ENCODE measurements around the gene CADPS2. TPM values are rescaled to one million over a fixed set of nuclear protein-coding genes. Genes with fewer than 3 reads are reported as not detected.

Gene CADPS2
- total and polyA plus RNA-seq, 5 donors from 2014 or later = 0.07 TPM; not detected in 4

DNA sequence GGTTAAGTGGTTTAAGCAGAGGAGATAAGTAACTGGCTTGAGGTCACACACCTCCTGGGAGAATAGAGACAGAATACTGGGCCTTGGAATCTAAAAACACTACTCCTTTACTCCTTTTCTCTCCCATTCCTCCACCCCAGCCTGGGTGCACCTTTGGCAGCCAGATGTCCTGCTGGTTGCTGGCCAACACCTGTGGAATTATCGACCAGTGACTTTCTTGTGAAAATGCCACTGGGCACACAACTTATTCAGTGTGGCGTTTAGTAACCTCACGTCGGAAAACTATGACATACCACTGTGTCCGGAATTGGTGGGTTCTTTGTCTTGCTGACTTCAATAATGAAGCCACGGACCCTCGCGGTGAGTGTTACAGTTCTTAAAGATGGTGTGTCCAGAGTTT is 213.7 kb downstream of the CADPS2 start:
- peaks cover 0 to 21% (median 7%) of the 10 kb centered on the region in 7 donors for H3K9me3 Mint-ChIP-seq
- Histone ChIP-seq H3K9me3 (ENCODE audit: control insufficient read depth in 2 of 2, low read length in 2 of 2) (peaks cover 0 to 2% of the 10 kb centered on the region in 2 experiments), H3K36me3 (ENCODE audit: control insufficient read depth, insufficient read depth, low read length) (no peaks in the 10 kb centered on the region), H3K27ac (ENCODE audit: insufficient read depth, low read length, poor library complexity, severe bottlenecking) (no peak overlapping the region), H3K4me1 (ENCODE audit: control insufficient read depth, insufficient read depth, low read length, poor library complexity, severe bottlenecking) (no peaks in the 10 kb centered on the region), H3K27me3 (ENCODE audit: control insufficient read depth, insufficient read depth, low read length) (no peaks in the 10 kb centered on the region), H3K4me3 (ENCODE audit: low read depth, low read length) (no peak overlapping the region)
- no peaks in the 10 kb centered on the region for H3K4me1 Mint-ChIP-seq
- H3K27me3 Mint-ChIP-seq = no peaks in the 10 kb centered on the region
- H3K36me3 Mint-ChIP-seq = no peaks in the 10 kb centered on the region
- H3K27ac Mint-ChIP-seq = no peak overlapping the region
- no peak overlapping the region for H3K4me3 Mint-ChIP-seq
- ATAC-seq (ENCODE audit: low read depth in 2 of 2) (no peak), DNase-seq (no peak)

DNA sequence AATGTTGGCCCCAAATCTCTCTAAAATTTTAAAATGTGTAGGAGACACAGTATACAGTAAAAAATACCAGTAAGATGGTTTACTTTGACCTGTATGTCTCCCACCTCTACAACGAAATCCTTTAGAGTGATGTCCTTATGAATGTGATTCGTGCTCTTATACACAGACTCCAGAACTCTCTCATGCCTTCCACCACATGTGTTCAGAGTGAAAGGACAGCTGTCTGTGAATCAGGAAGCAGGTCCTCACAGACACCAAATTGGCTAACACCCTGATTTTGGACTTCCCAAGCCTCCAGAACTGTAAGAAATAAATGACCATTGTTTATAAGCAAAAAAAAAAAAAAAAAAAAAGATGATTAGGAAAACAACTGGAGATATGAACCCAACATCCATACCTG is 222.5 kb downstream of the CADPS2 start:
- Histone ChIP-seq H3K27me3 (ENCODE audit: control insufficient read depth, insufficient read depth, low read length) (no peaks in the 10 kb centered on the region), H3K9me3 (ENCODE audit: control insufficient read depth in 2 of 2, low read length in 2 of 2) (peaks cover 0 to 2% of the 10 kb centered on the region in 2 experiments), H3K36me3 (ENCODE audit: control insufficient read depth, insufficient read depth, low read length) (no peaks in the 10 kb centered on the region), H3K27ac (ENCODE audit: insufficient read depth, low read length, poor library complexity, severe bottlenecking) (no peak overlapping the region), H3K4me1 (ENCODE audit: control insufficient read depth, insufficient read depth, low read length, poor library complexity, severe bottlenecking) (no peaks in the 10 kb centered on the region), H3K4me3 (ENCODE audit: low read depth, low read length) (no peak overlapping the region)
- ATAC-seq (ENCODE audit: low read depth in 2 of 2) = no peak
- H3K27ac Mint-ChIP-seq = no peak overlapping the region
- H3K4me3 Mint-ChIP-seq = no peak overlapping the region
- DNase-seq = no peak
- no peaks in the 10 kb centered on the region for H3K36me3 Mint-ChIP-seq
- no peaks in the 10 kb centered on the region for H3K4me1 Mint-ChIP-seq
- peaks cover 0 to 6% (median 2%) of the 10 kb centered on the region in 7 donors for H3K9me3 Mint-ChIP-seq
- H3K27me3 Mint-ChIP-seq = no peaks in the 10 kb centered on the region

DNA sequence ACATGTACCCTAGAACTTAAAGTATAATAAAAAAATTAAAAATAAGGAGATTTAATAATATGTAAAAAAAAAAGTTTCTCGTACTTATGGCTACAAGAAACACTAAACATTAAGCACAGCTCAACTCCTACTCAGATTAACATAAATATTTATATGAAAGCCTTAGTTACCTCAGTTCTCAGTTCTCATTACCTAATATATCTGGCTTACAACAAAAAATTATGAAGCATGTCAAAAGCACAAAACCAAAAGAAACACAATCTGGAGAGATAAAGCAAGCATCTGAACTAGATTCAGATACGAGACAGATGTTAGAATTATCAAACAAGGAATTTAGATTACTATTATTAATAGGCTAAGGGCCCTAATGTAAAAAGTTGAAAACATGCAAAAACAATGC is 227.4 kb downstream of the CADPS2 start:
- Mint-ChIP-seq H3K36me3 (no peaks in the 10 kb centered on the region), H3K27me3 (no peaks in the 10 kb centered on the region), H3K4me3 (no peak overlapping the region), H3K9me3 (peaks cover 0 to 7% (median 3%) of the 10 kb centered on the region in 7 donors), H3K27ac (no peak overlapping the region), H3K4me1 (no peaks in the 10 kb centered on the region)
- Histone ChIP-seq H3K27ac (ENCODE audit: insufficient read depth, low read length, poor library complexity, severe bottlenecking) (no peak overlapping the region), H3K27me3 (ENCODE audit: control insufficient read depth, insufficient read depth, low read length) (no peaks in the 10 kb centered on the region), H3K4me3 (ENCODE audit: low read depth, low read length) (no peak overlapping the region), H3K9me3 (ENCODE audit: control insufficient read depth in 2 of 2, low read length in 2 of 2) (peaks cover 0 to 2% of the 10 kb centered on the region in 2 experiments), H3K36me3 (ENCODE audit: control insufficient read depth, insufficient read depth, low read length) (no peaks in the 10 kb centered on the region), H3K4me1 (ENCODE audit: control insufficient read depth, insufficient read depth, low read length, poor library complexity, severe bottlenecking) (no peaks in the 10 kb centered on the region)
- DNase-seq (no peak), ATAC-seq (ENCODE audit: low read depth in 2 of 2) (no peak)

DNA sequence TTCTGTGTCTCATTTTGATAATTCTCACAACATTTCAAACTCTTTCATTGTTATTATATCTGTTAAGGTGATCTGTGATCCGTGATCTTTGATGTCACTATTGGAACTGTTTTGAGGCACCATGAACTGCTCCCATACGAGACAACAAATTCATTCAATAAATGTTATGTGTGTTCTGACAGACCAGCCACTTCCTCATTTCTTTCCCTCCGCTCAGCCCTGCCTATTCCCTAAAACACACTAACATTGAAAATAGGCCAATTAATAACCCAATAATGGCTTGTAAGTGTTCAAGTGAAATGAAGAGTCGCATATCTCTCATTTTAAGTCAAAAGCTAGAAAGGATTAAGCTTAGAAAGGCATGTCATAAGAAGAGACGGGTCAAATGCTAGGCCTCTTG is 232.6 kb downstream of the CADPS2 start:
- H3K4me1 Mint-ChIP-seq = no peaks in the 10 kb centered on the region
- ATAC-seq (ENCODE audit: low read depth in 2 of 2) (no peak), DNase-seq (no peak)
- no peaks in the 10 kb centered on the region for H3K27me3 ChIP-seq (ENCODE audit: control insufficient read depth, insufficient read depth, low read length)
- H3K4me3 Mint-ChIP-seq = no peak overlapping the region
- peaks cover 0 to 11% (median 4%) of the 10 kb centered on the region in 7 donors for H3K9me3 Mint-ChIP-seq
- no peaks in the 10 kb centered on the region for H3K27me3 Mint-ChIP-seq
- no peaks in the 10 kb centered on the region for H3K36me3 Mint-ChIP-seq
- H3K9me3 ChIP-seq (ENCODE audit: control insufficient read depth in 2 of 2, low read length in 2 of 2) = no peaks in the 10 kb centered on the region
- H3K36me3 ChIP-seq (ENCODE audit: control insufficient read depth, insufficient read depth, low read length) = no peaks in the 10 kb centered on the region
- no peak overlapping the region for H3K27ac Mint-ChIP-seq
- no peak overlapping the region for H3K4me3 ChIP-seq (ENCODE audit: low read depth, low read length)
- no peaks in the 10 kb centered on the region for H3K4me1 ChIP-seq (ENCODE audit: control insufficient read depth, insufficient read depth, low read length, poor library complexity, severe bottlenecking)
- H3K27ac ChIP-seq (ENCODE audit: insufficient read depth, low read length, poor library complexity, severe bottlenecking) = no peak overlapping the region

DNA sequence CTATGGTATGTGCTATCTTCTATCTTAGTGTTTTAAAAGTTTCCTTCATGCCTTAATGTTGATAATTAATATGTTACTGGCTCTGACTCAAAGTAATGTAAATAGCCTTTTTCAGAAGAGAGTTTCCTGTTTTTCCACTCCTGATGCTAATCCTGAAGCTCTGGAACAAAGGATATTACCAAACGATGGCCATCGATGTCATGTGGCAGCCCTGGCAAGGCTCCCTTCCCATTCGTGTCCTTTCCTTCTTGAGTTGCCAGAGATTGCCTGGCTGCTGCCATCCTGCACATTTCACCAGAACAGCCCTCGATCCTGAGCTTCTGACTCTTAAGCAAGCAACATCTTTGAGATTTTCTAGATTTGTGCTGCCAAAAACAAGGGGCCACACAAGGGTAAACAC is 233.4 kb downstream of the CADPS2 start:
- Histone ChIP-seq H3K27me3 (ENCODE audit: control insufficient read depth, insufficient read depth, low read length) (no peaks in the 10 kb centered on the region), H3K36me3 (ENCODE audit: control insufficient read depth, insufficient read depth, low read length) (no peaks in the 10 kb centered on the region), H3K27ac (ENCODE audit: insufficient read depth, low read length, poor library complexity, severe bottlenecking) (no peak overlapping the region), H3K4me3 (ENCODE audit: low read depth, low read length) (no peak overlapping the region), H3K9me3 (ENCODE audit: control insufficient read depth in 2 of 2, low read length in 2 of 2) (no peaks in the 10 kb centered on the region), H3K4me1 (ENCODE audit: control insufficient read depth, insufficient read depth, low read length, poor library complexity, severe bottlenecking) (no peaks in the 10 kb centered on the region)
- no peak overlapping the region for H3K4me3 Mint-ChIP-seq
- no peaks in the 10 kb centered on the region for H3K36me3 Mint-ChIP-seq
- H3K27me3 Mint-ChIP-seq = no peaks in the 10 kb centered on the region
- peaks cover 0 to 11% (median 4%) of the 10 kb centered on the region in 7 donors for H3K9me3 Mint-ChIP-seq
- peak overlapping the region in 1 of 3 donors; percentile 17 for H3K27ac Mint-ChIP-seq
- no peaks in the 10 kb centered on the region for H3K4me1 Mint-ChIP-seq
- DNase-seq (no peak), ATAC-seq (ENCODE audit: low read depth in 2 of 2) (no peak)

GRCh38 chr7:122651451-122651850 is 234.8 kb downstream of the CADPS2 start:
- no peaks in the 10 kb centered on the region for H3K36me3 ChIP-seq (ENCODE audit: control insufficient read depth, insufficient read depth, low read length)
- H3K4me1 Mint-ChIP-seq = no peaks in the 10 kb centered on the region

DNA sequence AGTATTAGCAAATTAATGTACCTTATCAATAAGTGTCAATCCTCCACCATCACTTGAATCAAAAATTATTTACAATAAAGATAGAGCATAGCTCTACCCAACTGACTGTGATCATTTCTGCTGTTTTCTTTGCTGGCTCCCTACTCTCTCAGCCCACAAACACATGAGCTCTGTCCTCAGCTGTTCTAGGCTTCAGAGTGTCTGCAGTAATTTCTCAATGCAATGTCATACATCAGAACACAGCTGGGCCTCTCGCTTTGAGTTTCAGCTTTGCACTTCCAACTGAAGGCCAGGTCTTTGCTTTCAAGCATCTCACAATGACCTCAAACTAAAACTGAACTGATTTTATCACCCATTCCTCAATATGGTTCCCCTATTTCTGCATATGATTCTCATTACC is 243.0 kb downstream of the CADPS2 start:
- H3K27ac Mint-ChIP-seq = no peak overlapping the region
- no peaks in the 10 kb centered on the region for H3K4me1 Mint-ChIP-seq
- peaks cover 0 to 17% (median 10%) of the 10 kb centered on the region in 7 donors for H3K9me3 Mint-ChIP-seq
- no peaks in the 10 kb centered on the region for H3K27me3 Mint-ChIP-seq
- H3K4me3 Mint-ChIP-seq = no peak overlapping the region
- Histone ChIP-seq H3K4me1 (ENCODE audit: control insufficient read depth, insufficient read depth, low read length, poor library complexity, severe bottlenecking) (no peaks in the 10 kb centered on the region), H3K27me3 (ENCODE audit: control insufficient read depth, insufficient read depth, low read length) (no peaks in the 10 kb centered on the region), H3K27ac (ENCODE audit: insufficient read depth, low read length, poor library complexity, severe bottlenecking) (no peak overlapping the region), H3K4me3 (ENCODE audit: low read depth, low read length) (no peak overlapping the region), H3K9me3 (ENCODE audit: control insufficient read depth in 2 of 2, low read length in 2 of 2) (no peaks in the 10 kb centered on the region), H3K36me3 (ENCODE audit: control insufficient read depth, insufficient read depth, low read length) (no peaks in the 10 kb centered on the region)
- DNase-seq (no peak), ATAC-seq (ENCODE audit: low read depth in 2 of 2) (no peak)
- H3K36me3 Mint-ChIP-seq = no peaks in the 10 kb centered on the region

More at GRCh38 chr7:122651451-122651850, 234.8 kb downstream of the CADPS2 start:
- Histone ChIP-seq H3K4me1 (ENCODE audit: control insufficient read depth, insufficient read depth, low read length, poor library complexity, severe bottlenecking) (no peaks in the 10 kb centered on the region), H3K27me3 (ENCODE audit: control insufficient read depth, insufficient read depth, low read length) (no peaks in the 10 kb centered on the region), H3K9me3 (ENCODE audit: control insufficient read depth in 2 of 2, low read length in 2 of 2) (no peaks in the 10 kb centered on the region), H3K4me3 (ENCODE audit: low read depth, low read length) (no peak overlapping the region), H3K27ac (ENCODE audit: insufficient read depth, low read length, poor library complexity, severe bottlenecking) (no peak overlapping the region)
- no peak for ATAC-seq (ENCODE audit: low read depth in 2 of 2)
- Mint-ChIP-seq H3K36me3 (no peaks in the 10 kb centered on the region), H3K4me3 (peak overlapping the region in 1 of 4 donors; percentile 48), H3K27ac (no peak overlapping the region), H3K9me3 (peaks cover 0 to 12% (median 7%) of the 10 kb centered on the region in 7 donors), H3K27me3 (no peaks in the 10 kb centered on the region)
- DNase-seq = no peak

DNA sequence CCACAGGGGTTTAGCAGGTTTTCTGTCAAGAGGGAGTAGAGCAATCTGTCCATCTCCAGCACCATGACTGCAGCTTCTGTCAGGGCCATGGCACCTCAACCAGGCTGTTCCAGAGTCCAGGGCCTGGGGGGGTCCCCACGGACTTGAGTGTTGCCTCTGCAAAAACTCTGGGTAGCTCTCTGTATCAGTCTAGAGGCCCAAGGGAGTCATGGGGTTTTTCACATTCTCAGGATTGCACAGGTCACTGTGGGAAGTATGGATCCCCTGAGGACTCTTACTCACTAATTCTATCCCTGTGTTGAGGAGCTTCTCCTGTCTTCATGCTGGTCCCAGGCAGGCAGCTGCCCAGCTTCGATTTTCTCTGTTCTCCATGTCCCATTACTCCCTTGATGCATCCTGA is 247.8 kb downstream of the CADPS2 start:
- Mint-ChIP-seq H3K9me3 (peaks cover 4 to 21% (median 11%) of the 10 kb centered on the region in 7 donors), H3K36me3 (no peaks in the 10 kb centered on the region), H3K27ac (no peak overlapping the region), H3K4me3 (no peak overlapping the region), H3K27me3 (no peaks in the 10 kb centered on the region), H3K4me1 (no peaks in the 10 kb centered on the region)
- Histone ChIP-seq H3K36me3 (ENCODE audit: control insufficient read depth, insufficient read depth, low read length) (no peaks in the 10 kb centered on the region), H3K4me1 (ENCODE audit: control insufficient read depth, insufficient read depth, low read length, poor library complexity, severe bottlenecking) (no peaks in the 10 kb centered on the region), H3K9me3 (ENCODE audit: control insufficient read depth in 2 of 2, low read length in 2 of 2) (no peaks in the 10 kb centered on the region), H3K27me3 (ENCODE audit: control insufficient read depth, insufficient read depth, low read length) (no peaks in the 10 kb centered on the region), H3K4me3 (ENCODE audit: low read depth, low read length) (no peak overlapping the region), H3K27ac (ENCODE audit: insufficient read depth, low read length, poor library complexity, severe bottlenecking) (no peak overlapping the region)
- no peak for DNase-seq
- no peak for ATAC-seq (ENCODE audit: low read depth in 2 of 2)

Data from CD4-positive, CD25-positive, alpha-beta regulatory T cell (primary cell).